ENCODE data around the gene KIAA0040.

KIAA0040 gene

DNA sequence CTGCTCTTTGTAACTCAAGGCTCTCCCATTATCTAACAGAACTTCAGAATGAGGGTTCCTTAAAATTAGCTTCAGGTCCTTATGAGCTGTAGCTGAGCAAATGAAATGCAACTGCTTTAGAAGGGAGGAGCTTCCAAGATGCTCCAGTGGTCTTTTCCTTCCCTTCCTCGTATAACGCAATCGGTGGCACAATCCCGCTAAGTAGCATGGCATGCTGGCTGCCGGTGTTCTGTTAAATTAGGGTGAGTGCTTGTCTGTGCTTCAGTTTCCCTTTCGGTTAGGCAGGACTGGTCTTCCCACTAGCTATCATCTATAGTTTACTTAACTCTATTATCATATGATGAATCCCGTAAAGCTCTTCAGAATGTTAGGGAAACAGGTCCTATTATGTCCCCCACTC is 917 bp downstream of the KIAA0040 start:
- H3K4me1 ChIP-seq (ENCODE audit: insufficient read depth, low read length, poor library complexity, severe bottlenecking) = peaks cover 55% of the 10 kb centered on the region
- peak overlapping the region; percentile 85 for H3K9ac ChIP-seq (ENCODE audit: low read depth, low read length, poor library complexity, severe bottlenecking)
- H3F3A ChIP-seq (ENCODE audit: low read depth) = no peaks in the 10 kb centered on the region
- H3K9me2 ChIP-seq (replicated peaks; ENCODE audit: low read depth, low read length) = no peaks in the 10 kb centered on the region
- peak overlapping the region; percentile 97 for H3K4me3 ChIP-seq (ENCODE audit: low read length, poor library complexity, severe bottlenecking)
- peaks cover 7% of the 10 kb centered on the region; the same call in 1 of the 2 replicates for H3K79me2 ChIP-seq (ENCODE audit: insufficient read depth, low read length)
- H3K4me2 ChIP-seq (ENCODE audit: low read depth, low read length, poor library complexity, severe bottlenecking) = peak overlapping the region; percentile 87
- peak overlapping the region; percentile 88 for H2AFZ ChIP-seq (ENCODE audit: low read length)
- no peaks in the 10 kb centered on the region for H3K36me3 ChIP-seq (ENCODE audit: insufficient read depth, low read length)
- no peaks in the 10 kb centered on the region for H3K9me3 ChIP-seq (ENCODE audit: insufficient read depth, low read depth, low read length)
- H4K20me1 ChIP-seq (ENCODE audit: insufficient read depth, low read length, poor library complexity, severe bottlenecking) = no peaks in the 10 kb centered on the region
- TF ChIP-seq EZH2phosphoT487 (IDR thresholded peaks at IDR 0.05; ENCODE audit: borderline replicate concordance) = no peak
- TF ChIP-seq, protein P1, sequence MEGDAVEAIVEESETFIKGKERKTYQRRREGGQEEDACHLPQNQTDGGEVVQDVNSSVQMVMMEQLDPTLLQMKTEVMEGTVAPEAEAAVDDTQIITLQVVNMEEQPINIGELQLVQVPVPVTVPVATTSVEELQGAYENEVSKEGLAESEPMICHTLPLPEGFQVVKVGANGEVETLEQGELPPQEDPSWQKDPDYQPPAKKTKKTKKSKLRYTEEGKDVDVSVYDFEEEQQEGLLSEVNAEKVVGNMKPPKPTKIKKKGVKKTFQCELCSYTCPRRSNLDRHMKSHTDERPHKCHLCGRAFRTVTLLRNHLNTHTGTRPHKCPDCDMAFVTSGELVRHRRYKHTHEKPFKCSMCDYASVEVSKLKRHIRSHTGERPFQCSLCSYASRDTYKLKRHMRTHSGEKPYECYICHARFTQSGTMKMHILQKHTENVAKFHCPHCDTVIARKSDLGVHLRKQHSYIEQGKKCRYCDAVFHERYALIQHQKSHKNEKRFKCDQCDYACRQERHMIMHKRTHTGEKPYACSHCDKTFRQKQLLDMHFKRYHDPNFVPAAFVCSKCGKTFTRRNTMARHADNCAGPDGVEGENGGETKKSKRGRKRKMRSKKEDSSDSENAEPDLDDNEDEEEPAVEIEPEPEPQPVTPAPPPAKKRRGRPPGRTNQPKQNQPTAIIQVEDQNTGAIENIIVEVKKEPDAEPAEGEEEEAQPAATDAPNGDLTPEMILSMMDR (conservative IDR thresholded peaks at IDR 0.05; ENCODE audit: low read length) = no peak
- H3K27me3 ChIP-seq (ENCODE audit: insufficient read depth, low read length, poor library complexity, severe bottlenecking) = no peaks in the 10 kb centered on the region

DNA sequence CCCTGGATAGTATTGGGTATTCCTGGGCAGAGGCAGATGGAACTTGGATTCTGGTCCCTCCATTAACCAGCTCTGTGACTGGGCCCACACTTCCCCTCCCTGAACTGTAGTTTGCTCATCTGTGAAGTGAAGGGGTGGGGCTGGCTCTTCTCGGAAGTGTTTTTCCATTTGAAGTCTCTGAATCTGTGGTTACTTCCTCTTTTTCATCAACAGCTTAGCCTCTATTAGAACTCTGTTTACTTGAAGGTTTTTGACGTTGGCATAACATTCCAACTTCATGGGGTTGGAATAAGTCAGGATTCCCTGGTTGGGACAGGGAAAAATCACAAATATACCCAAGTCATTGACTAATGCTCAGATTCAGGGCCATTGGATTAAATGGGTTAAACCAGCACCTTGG is 3.6 kb downstream of the KIAA0040 start:
- no peak overlapping the region for H3K9ac ChIP-seq (ENCODE audit: low read depth, low read length, poor library complexity, severe bottlenecking)
- no peaks in the 10 kb centered on the region for H3K27me3 ChIP-seq (ENCODE audit: insufficient read depth, low read length, poor library complexity, severe bottlenecking)
- no peak overlapping the region for H2AFZ ChIP-seq (ENCODE audit: low read length)
- H3K4me1 ChIP-seq (ENCODE audit: insufficient read depth, low read length, poor library complexity, severe bottlenecking) = peaks cover 52% of the 10 kb centered on the region
- H3K4me3 ChIP-seq (ENCODE audit: low read length, poor library complexity, severe bottlenecking) = no peak overlapping the region
- H3K79me2 ChIP-seq (ENCODE audit: insufficient read depth, low read length) = peaks cover 7% of the 10 kb centered on the region; the same call in 1 of the 2 replicates
- H4K20me1 ChIP-seq (ENCODE audit: insufficient read depth, low read length, poor library complexity, severe bottlenecking) = no peaks in the 10 kb centered on the region
- H3K4me2 ChIP-seq (ENCODE audit: low read depth, low read length, poor library complexity, severe bottlenecking) = peak overlapping the region; percentile 87
- H3K9me3 ChIP-seq (ENCODE audit: insufficient read depth, low read depth, low read length) = no peaks in the 10 kb centered on the region
- H3F3A ChIP-seq (ENCODE audit: low read depth) = no peaks in the 10 kb centered on the region
- TF ChIP-seq, protein P1 (conservative IDR thresholded peaks at IDR 0.05; ENCODE audit: low read length) = no peak
- no peak for TF ChIP-seq EZH2phosphoT487 (IDR thresholded peaks at IDR 0.05; ENCODE audit: borderline replicate concordance)
- H3K36me3 ChIP-seq (ENCODE audit: insufficient read depth, low read length) = no peaks in the 10 kb centered on the region
- no peaks in the 10 kb centered on the region for H3K9me2 ChIP-seq (replicated peaks; ENCODE audit: low read depth, low read length)

DNA sequence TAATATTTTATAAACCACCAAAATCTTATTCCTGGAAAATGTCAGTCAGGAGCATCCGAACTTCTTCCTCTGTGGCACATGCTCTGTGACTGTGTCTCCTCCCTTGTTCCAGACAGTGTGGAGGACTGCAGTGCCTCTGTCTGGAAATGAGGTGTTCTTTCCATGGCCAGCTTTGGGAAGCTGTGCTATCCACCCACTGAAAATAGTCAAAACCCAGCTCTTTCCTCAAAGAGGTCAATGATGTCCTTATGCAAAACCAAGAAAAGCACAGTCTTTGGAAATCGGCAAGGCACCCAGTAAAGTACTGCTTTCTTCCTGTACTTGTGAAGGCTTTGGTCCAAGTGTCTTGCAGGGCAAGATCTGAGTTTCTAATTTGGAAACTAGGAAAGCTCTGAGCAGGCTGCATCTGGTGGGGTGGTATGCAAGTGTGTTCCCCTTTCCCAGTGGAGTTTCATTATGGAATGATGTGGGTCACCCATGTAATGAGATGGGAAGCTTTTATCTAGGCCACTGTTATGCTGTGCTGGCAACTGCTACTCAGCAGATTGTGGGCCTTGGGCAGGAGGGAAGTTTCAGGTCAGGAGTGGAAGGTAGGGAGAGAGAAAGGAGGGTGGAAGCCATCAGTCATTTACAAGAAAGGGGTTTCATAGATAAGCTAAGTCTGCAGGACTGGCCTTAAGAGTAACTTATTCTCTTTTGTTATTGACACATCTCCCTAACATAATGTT is 6.0 kb downstream of the KIAA0040 start:
- Histone ChIP-seq H3K4me1 (ENCODE audit: insufficient read depth, low read length, poor library complexity, severe bottlenecking) (peaks cover 40% of the 10 kb centered on the region), H3K79me2 (ENCODE audit: insufficient read depth, low read length) (peaks cover 7% of the 10 kb centered on the region; the same call in 1 of the 2 replicates), H3K4me2 (ENCODE audit: low read depth, low read length, poor library complexity, severe bottlenecking) (no peak overlapping the region), H3K36me3 (ENCODE audit: insufficient read depth, low read length) (no peaks in the 10 kb centered on the region), H3K9ac (ENCODE audit: low read depth, low read length, poor library complexity, severe bottlenecking) (no peak overlapping the region), H2AFZ (ENCODE audit: low read length) (no peak overlapping the region), H3K4me3 (ENCODE audit: low read length, poor library complexity, severe bottlenecking) (no peak overlapping the region), H4K20me1 (ENCODE audit: insufficient read depth, low read length, poor library complexity, severe bottlenecking) (no peaks in the 10 kb centered on the region), H3K27me3 (ENCODE audit: insufficient read depth, low read length, poor library complexity, severe bottlenecking) (no peaks in the 10 kb centered on the region), H3K9me3 (ENCODE audit: insufficient read depth, low read depth, low read length) (no peaks in the 10 kb centered on the region), H3F3A (ENCODE audit: low read depth) (no peaks in the 10 kb centered on the region), H3K9me2 (replicated peaks; ENCODE audit: low read depth, low read length) (no peaks in the 10 kb centered on the region)
- TF ChIP-seq, protein P1 (conservative IDR thresholded peaks at IDR 0.05; ENCODE audit: low read length) = no peak
- TF ChIP-seq EZH2phosphoT487 (IDR thresholded peaks at IDR 0.05; ENCODE audit: borderline replicate concordance) = no peak
